Caco-2 (cell line): Measurements from ENCODE around the gene SLC16A2. TPM values are rescaled to one million over a fixed set of nuclear protein-coding genes. Genes with fewer than 3 reads are reported as not detected.
A peak's percentile ranks its signal among the peaks of the same experiment; 100 is the strongest.

Source experiments
- BruUV-seq: library from RNA; stranded (reverse); fragments of 400-500 nt; replicated peaks from 2 replicates; lab custom pipeline; 2021; lab: Mats Ljungman, UMichigan
- CTCF ChIA-PET: fragments of 300-600 bp; sonication (Branson Sonifier 250); formaldehyde crosslinking; loops from one replicate; lab custom pipeline; 2022; ENCODE audit warnings: antibody characterized with exemption; lab: Charles Lee
- POLR2A ChIA-PET: fragments of 300-600 bp; sonication (Branson Sonifier 250); formaldehyde crosslinking; loops from one replicate; lab custom pipeline; 2022; ENCODE audit warnings: antibody characterized with exemption; lab: Charles Lee
- DNase-seq, 2 experiments: peaks; one replicate each; pipeline versions ENCODE4 v3.0.0 to v3.0.0-alpha.2; 2020 to 2022
- H3K27me3 ChIP-seq: replicated peaks from 2 replicates; pipeline ENCODE4 v1.6.0; 2011; ENCODE audit warnings: low read length; ENCODE audit not compliant: control insufficient read depth, insufficient read depth
- H3K36me3 ChIP-seq: 2 replicates; pipeline ENCODE4 v1.5.1; 2011; ENCODE audit warnings: low read length; ENCODE audit not compliant: control insufficient read depth, insufficient read depth
- H3K4me1 ChIP-seq: fragments of 250-450 bp; sonication (Bioruptor Pico); 2 replicates; pipeline ENCODE4 v1.5.1; 2020; ENCODE audit warnings: mild to moderate bottlenecking
- H3K4me3 ChIP-seq: 2 replicates; pipeline ENCODE4 v1.5.1; 2011; ENCODE audit warnings: low read depth, mild to moderate bottlenecking, control low read depth, low read length
- H3K9me3 ChIP-seq: fragments of 250-450 bp; sonication (Bioruptor Pico); 2 replicates; pipeline ENCODE4 v1.5.1; 2020; ENCODE audit warnings: mild to moderate bottlenecking, moderate library complexity
- H3K27ac Mint-ChIP-seq: one replicate; pipeline ENCODE4 v1.8.0; 2022; ENCODE audit warnings: mixed read lengths; ENCODE audit not compliant: unreplicated experiment
- H3K27me3 Mint-ChIP-seq: one replicate; pipeline ENCODE4 v1.8.0; 2022; ENCODE audit warnings: mixed read lengths; ENCODE audit not compliant: insufficient read depth, unreplicated experiment
- H3K36me3 Mint-ChIP-seq: one replicate; pipeline ENCODE4 v1.8.0; 2022; ENCODE audit warnings: mild to moderate bottlenecking, mixed read lengths; ENCODE audit not compliant: insufficient read depth, unreplicated experiment
- H3K4me1 Mint-ChIP-seq: one replicate; pipeline ENCODE4 v1.8.0; 2022; ENCODE audit warnings: low read depth, mixed read lengths; ENCODE audit not compliant: unreplicated experiment
- H3K4me3 Mint-ChIP-seq: one replicate; pipeline ENCODE4 v1.8.0; 2022; ENCODE audit warnings: mild to moderate bottlenecking, moderate library complexity, mixed read lengths; ENCODE audit not compliant: unreplicated experiment
- H3K9me3 Mint-ChIP-seq: one replicate; pipeline ENCODE4 v1.8.0; 2022; ENCODE audit warnings: mixed read lengths; ENCODE audit not compliant: unreplicated experiment
- CTCF ChIP-seq, 2 experiments: fragments of 200-600 bp in 1 of 2; IDR thresholded peaks; 1 replicate in 1 of 2; 2 replicates in 1 of 2; pipeline versions ENCODE4 v1.5.1 to v1.8.0; 2011 to 2022; ENCODE audit warnings: antibody characterized with exemption in 1 of 2, control low read depth in 1 of 2, inconsistent platforms in 1 of 2, low read depth in 1 of 2, low read length in 1 of 2, mild to moderate bottlenecking in 1 of 2, moderate library complexity in 1 of 2; ENCODE audit not compliant: insufficient read depth in 1 of 2, severe bottlenecking in 1 of 2, unreplicated experiment in 1 of 2
- intact Hi-C: fragments of 100-400 bp; cut with micrococcal nuclease; formaldehyde crosslinking; loops from one replicate; pipeline ENCODE4 v1.10.0; 2022; ENCODE audit not compliant: unreplicated experiment
- total RNA-seq: library from RNA; stranded (reverse); gene quantifications from 2 replicates; pipeline ENCODE4 v1.2.3, GENCODE V29; 2022

The SLC16A2 gene
- total RNA-seq, 1 experiment from 2014 or later: 0.34 TPM

- Histone ChIP-seq H3K27me3 (no peaks in the 10 kb centered on the region), H3K4me1 (no peaks in the 10 kb centered on the region), H3K9me3 (no peaks in the 10 kb centered on the region), H3K4me3 (no peak overlapping the region), H3K36me3 (no peaks in the 10 kb centered on the region)
- Mint-ChIP-seq H3K27me3 (peaks cover 2% of the 10 kb centered on the region), H3K27ac (no peak overlapping the region), H3K4me1 (no peaks in the 10 kb centered on the region), H3K9me3 (no peaks in the 10 kb centered on the region), H3K36me3 (no peaks in the 10 kb centered on the region), H3K4me3 (no peak overlapping the region)
- no peak for TF ChIP-seq CTCF (IDR thresholded peaks at IDR 0.05; ENCODE audit: insufficient read depth in 1 of 2, low read depth in 1 of 2, low read length in 1 of 2, severe bottlenecking in 1 of 2, unreplicated experiment in 1 of 2)
- ChIA-PET CTCF (no interaction called here), POLR2A (no interaction called here)
- BruUV-seq: no TSS peak
- intact Hi-C loops: loop anchor here (5.0 kb wide), 1 partner anchor 152 kb away; no protein-coding TSS in a partner anchor
- DNase-seq: no peak
These were observed 113.3 kb downstream of the SLC16A2 start for GRCh38 chrX:74534569-74535038.

- Histone ChIP-seq H3K9me3 (no peaks in the 10 kb centered on the region), H3K36me3 (no peaks in the 10 kb centered on the region), H3K4me1 (no peaks in the 10 kb centered on the region), H3K27me3 (no peaks in the 10 kb centered on the region), H3K4me3 (peak overlapping the region; percentile 42)
- H3K4me1 Mint-ChIP-seq: no peaks in the 10 kb centered on the region
- intact Hi-C loops: loop anchor here (5.0 kb wide), 1 partner anchor 153 kb away; no protein-coding TSS in a partner anchor
- DNase-seq: no peak
- H3K27ac Mint-ChIP-seq: no peak overlapping the region
- H3K27me3 Mint-ChIP-seq: peaks cover 2% of the 10 kb centered on the region
- TF ChIP-seq CTCF (IDR thresholded peaks at IDR 0.05; ENCODE audit: insufficient read depth in 1 of 2, low read depth in 1 of 2, low read length in 1 of 2, severe bottlenecking in 1 of 2, unreplicated experiment in 1 of 2): no peak
- ChIA-PET POLR2A (no interaction called here), CTCF (no interaction called here)
- H3K4me3 Mint-ChIP-seq: peak overlapping the region; percentile 73
- H3K36me3 Mint-ChIP-seq: no peaks in the 10 kb centered on the region
- H3K9me3 Mint-ChIP-seq: no peaks in the 10 kb centered on the region
- no TSS peak for BruUV-seq
These were observed 113.8 kb downstream of the SLC16A2 start for GRCh38 chrX:74535086-74535407.

- no peaks in the 10 kb centered on the region for H3K36me3 Mint-ChIP-seq
- BruUV-seq: no TSS peak
These were observed 114.3 kb downstream of the SLC16A2 start for GRCh38 chrX:74535408-74536151.

More at GRCh38 chrX:74535408-74536151, 114.3 kb downstream of the SLC16A2 start:
- intact Hi-C loops: loop anchor here (5.0 kb wide), 1 partner anchor 153 kb away; no protein-coding TSS in a partner anchor
- no peak overlapping the region for H3K27ac Mint-ChIP-seq
- ChIA-PET CTCF (no interaction called here), POLR2A (no interaction called here)
- Histone ChIP-seq H3K9me3 (no peaks in the 10 kb centered on the region), H3K4me3 (peak overlapping the region; percentile 42), H3K36me3 (no peaks in the 10 kb centered on the region), H3K4me1 (no peaks in the 10 kb centered on the region), H3K27me3 (no peaks in the 10 kb centered on the region)
- H3K4me3 Mint-ChIP-seq: peak overlapping the region; percentile 73
- H3K27me3 Mint-ChIP-seq: peaks cover 2% of the 10 kb centered on the region
- peak; percentile 29 to 46 for DNase-seq
- H3K4me1 Mint-ChIP-seq: no peaks in the 10 kb centered on the region
- no peak for TF ChIP-seq CTCF (IDR thresholded peaks at IDR 0.05; ENCODE audit: insufficient read depth in 1 of 2, low read depth in 1 of 2, low read length in 1 of 2, severe bottlenecking in 1 of 2, unreplicated experiment in 1 of 2)
- no peaks in the 10 kb centered on the region for H3K9me3 Mint-ChIP-seq
